Endothelial cell of umbilical vein (primary cell): ENCODE results near the gene SOD3. TPM values are rescaled to one million over a fixed set of nuclear protein-coding genes. Genes with fewer than 3 reads are reported as not detected.

ENCODE experiments used
- BruUV-seq: library from RNA; stranded (reverse); fragments of 400-500 nt; replicated peaks from 2 replicates; lab custom pipeline; 2021; lab: Mats Ljungman, UMichigan
- CTCF ChIA-PET: fragments of 300-600, 350-600 bp; sonication (Branson Sonifier 250); formaldehyde crosslinking; loops from one replicate; lab custom pipeline; 2021; ENCODE audit warnings: antibody characterized with exemption, inconsistent platforms; lab: Charles Lee
- POLR2A ChIA-PET: fragments of 300-600, 350-600 bp; sonication (Branson Sonifier 250); formaldehyde crosslinking; loops from one replicate; lab custom pipeline; 2021; ENCODE audit warnings: antibody characterized with exemption, inconsistent platforms; lab: Charles Lee
- DNase-seq: peaks from one replicate; pipeline ENCODE4 v3.0.0-alpha.2; 2011; ENCODE audit warnings: low read depth, low spot score
- FAIRE-seq: peaks from 2 replicates; lab custom pipeline; 2011; peaks lifted over from hg19 to GRCh38; lab: Jason Lieb, UNC
- H2AFZ ChIP-seq: 2 replicates; pipeline ENCODE4 v1.6.0; 2012; ENCODE audit warnings: low read depth, low read length, control low read depth, inconsistent platforms
- H3K27ac ChIP-seq: 2 replicates; pipeline ENCODE4 v1.5.1; 2011; ENCODE audit warnings: low read depth, mild to moderate bottlenecking, control low read depth, low read length, moderate library complexity; ENCODE audit not compliant: insufficient read depth
- H3K27me3 ChIP-seq, 2 experiments: 2 replicates each; pipeline versions ENCODE4 v1.6.0 to v1.6.1; 2011; ENCODE audit warnings: low read length in 2 of 2, mixed read lengths in 1 of 2; ENCODE audit not compliant: control insufficient read depth in 2 of 2, insufficient read depth in 2 of 2
- H3K36me3 ChIP-seq, 2 experiments: 2 replicates in 1 of 2; 3 replicates in 1 of 2; pipeline ENCODE4 v1.5.1; 2011; ENCODE audit warnings: low read length in 2 of 2, mild to moderate bottlenecking in 1 of 2, moderate library complexity in 1 of 2; ENCODE audit not compliant: control insufficient read depth in 2 of 2, insufficient read depth in 2 of 2; ENCODE audit errors: extremely low read depth in 1 of 2
- H3K4me1 ChIP-seq: 3 replicates; pipeline ENCODE4 v1.5.1; 2011; ENCODE audit warnings: mild to moderate bottlenecking, low read length; ENCODE audit not compliant: control insufficient read depth, insufficient read depth; ENCODE audit errors: extremely low read depth
- H3K4me2 ChIP-seq: 2 replicates; pipeline ENCODE4 v1.6.1; 2011; ENCODE audit warnings: low read length, control low read depth, mixed read lengths; ENCODE audit not compliant: insufficient read depth
- H3K4me3 ChIP-seq, 3 experiments: fragments of 200-600 bp in 1 of 3; sonication (generic), shearing (Covaris generic) in 1 of 3; replicated peaks in 1 of 3; 2 replicates each; pipeline ENCODE4 v1.5.1; 2011 to 2016; ENCODE audit warnings: control low read depth in 3 of 3, low read length in 3 of 3, mild to moderate bottlenecking in 2 of 3, inconsistent platforms in 1 of 3, low read depth in 1 of 3, moderate library complexity in 1 of 3; ENCODE audit not compliant: insufficient read depth in 1 of 3
- H3K79me2 ChIP-seq: 2 replicates; pipeline ENCODE4 v1.6.0; 2012; ENCODE audit warnings: low read length, inconsistent platforms; ENCODE audit not compliant: control insufficient read depth, insufficient read depth
- H3K9ac ChIP-seq: replicated peaks from 2 replicates; pipeline ENCODE3; 2011; ENCODE audit warnings: low read length, control low read depth; ENCODE audit not compliant: insufficient read depth; ENCODE audit errors: extremely low read depth
- H3K9me1 ChIP-seq: replicated peaks from 3 replicates; pipeline ENCODE4 v1.6.0; 2011; ENCODE audit warnings: mild to moderate bottlenecking, low read length; ENCODE audit not compliant: control insufficient read depth, insufficient read depth; ENCODE audit errors: extremely low read depth
- H3K9me3 ChIP-seq: replicated peaks from 2 replicates; pipeline ENCODE4 v1.5.1; 2012; ENCODE audit warnings: low read length, inconsistent platforms; ENCODE audit not compliant: control insufficient read depth, insufficient read depth
- H4K20me1 ChIP-seq: replicated peaks from 2 replicates; pipeline ENCODE3; 2011; ENCODE audit warnings: mild to moderate bottlenecking, low read length; ENCODE audit not compliant: control insufficient read depth, insufficient read depth; ENCODE audit errors: extremely low read depth
- CTCF ChIP-seq, 2 donors: IDR thresholded peaks; 1 replicate in 1 of 2; 2 replicates in 1 of 2; pipeline ENCODE4 v1.5.1; 2011; ENCODE audit warnings: low read length in 2 of 2, mild to moderate bottlenecking in 2 of 2, moderate library complexity in 2 of 2, control low read depth in 1 of 2, inconsistent platforms in 1 of 2, low read depth in 1 of 2; ENCODE audit not compliant: insufficient read depth in 1 of 2; ENCODE audit errors: extremely low read depth in 1 of 2
- EZH2 ChIP-seq: IDR thresholded peaks from 2 replicates; pipeline ENCODE4 v1.6.1; 2012; ENCODE audit warnings: borderline replicate concordance, low read depth, mild to moderate bottlenecking, moderate library complexity, low read length, inconsistent platforms; ENCODE audit not compliant: severe bottlenecking
- FOS ChIP-seq: IDR thresholded peaks from 2 replicates; pipeline ENCODE4 v1.6.1; 2011; ENCODE audit warnings: mild to moderate bottlenecking, low read length, moderate library complexity, borderline replicate concordance; ENCODE audit not compliant: insufficient read depth
- GATA2 ChIP-seq: IDR thresholded peaks from 2 replicates; pipeline ENCODE4 v1.7.0; 2011; ENCODE audit warnings: low read depth, mild to moderate bottlenecking, moderate library complexity, mixed read lengths, low read length; ENCODE audit not compliant: insufficient read length, insufficient read depth
- JUN ChIP-seq: IDR thresholded peaks from 2 replicates; pipeline ENCODE4 v1.6.1; 2011; ENCODE audit warnings: borderline replicate concordance, low read depth; ENCODE audit not compliant: insufficient read length, insufficient read depth
- MAX ChIP-seq: IDR thresholded peaks from 2 replicates; pipeline ENCODE4 v1.6.1; 2011; ENCODE audit not compliant: insufficient read depth, insufficient read length
- MYC ChIP-seq: IDR thresholded peaks from one replicate; pipeline ENCODE4 v1.6.1; 2011; ENCODE audit warnings: mild to moderate bottlenecking, low read depth, low read length
- POLR2A ChIP-seq: IDR thresholded peaks from 2 replicates; pipeline ENCODE4 v1.6.1; 2012; ENCODE audit warnings: low read depth, mild to moderate bottlenecking, control low read depth, low read length
- POLR2AphosphoS5 ChIP-seq: IDR thresholded peaks from 2 replicates; pipeline ENCODE4 v1.6.1; 2012; ENCODE audit warnings: low read depth, mild to moderate bottlenecking, control low read depth, low read length, moderate library complexity; ENCODE audit not compliant: insufficient read depth
- dilution Hi-C: fragments of 300-500 bp; cut with MboI; formaldehyde crosslinking; loops from one replicate; pipeline ENCODE4 v1.15.0; 2019; ENCODE audit warnings: low sequenced_read_pairs; ENCODE audit not compliant: extremely low pct_ligation_motif_present
- intact Hi-C: fragments of 100-400 bp; cut with micrococcal nuclease; formaldehyde crosslinking; loops from one replicate; pipeline ENCODE4 v1.10.0; 2022
- polyA plus RNA-seq, 4 experiments: library from polyadenylated mRNA; depleted of rRNA in 3 of 4; stranded (reverse) in 3 of 4; unstranded in 1 of 4; fragments of >200 nt; gene quantifications; 2 replicates each; pipeline versions ENCODE4 v1.2.1 to v1.2.3, GENCODE V29; 2011 to 2012; ENCODE audit warnings: missing spikeins in 1 of 4
- total RNA-seq: library from RNA; stranded (reverse); gene quantifications from 2 replicates; pipeline ENCODE4 v1.2.3, GENCODE V29; 2021

The SOD3 gene
- total and polyA plus RNA-seq, 2 donors (not counting 3 experiments of a cell fraction or from before 2014, with no cell fraction given), result not detected

- Histone ChIP-seq H3K9me1 (no peaks in the 10 kb centered on the region), H3K4me3 (no peak overlapping the region), H3K27me3 (peaks cover 0 to 2% of the 10 kb centered on the region in 2 experiments), H3K79me2 (no peaks in the 10 kb centered on the region), H4K20me1 (no peaks in the 10 kb centered on the region), H3K9me3 (no peaks in the 10 kb centered on the region), H3K4me2 (no peak overlapping the region), H3K27ac (no peak overlapping the region), H3K36me3 (no peaks in the 10 kb centered on the region), H2AFZ (no peak overlapping the region), H3K4me1 (no peaks in the 10 kb centered on the region), H3K9ac (no peak overlapping the region)
- no peak for TF ChIP-seq POLR2A
- TF ChIP-seq GATA2, result no peak
- no peak for TF ChIP-seq MYC
- TF ChIP-seq CTCF (IDR thresholded peaks at IDR 0.05; ENCODE audit: extremely low read depth in 1 of 2, insufficient read depth in 1 of 2, low read depth in 1 of 2, low read length in 2 of 2), result no peak
- TF ChIP-seq FOS, result no peak
- TF ChIP-seq MAX, result no peak
- no peak for TF ChIP-seq POLR2AphosphoS5
- TF ChIP-seq EZH2, result no peak
- TF ChIP-seq JUN, result no peak
- no TSS peak for BruUV-seq
- DNase-seq, result no peak
- no peak for FAIRE-seq
- dilution Hi-C loops, result no loop called here
- intact Hi-C loops, result no loop called here
- POLR2A ChIA-PET, result no interaction called here
- CTCF ChIA-PET, result interaction anchor here (0.7 to 2.4 kb wide), 2 partner anchors 18 to 107 kb away, joined by 3 to 6 read pairs; no protein-coding TSS in a partner anchor
Measured at GRCh38 chr4:24808261-24808660, 12.9 kb downstream of the SOD3 start.
